Measurements from ENCODE around the gene SRA1. TPM values are rescaled to one million over a fixed set of nuclear protein-coding genes. Genes with fewer than 3 reads are reported as not detected.

The SRA1 gene
- total and polyA plus RNA-seq, 4 donors, result 14.0 to 45.5 (median 36.8) TPM

Small RNAs within 50 kb of the gene (small RNA-seq; reads per million reads assigned to genes)
- gene RF00279 (ENCODE audit: low replicate concordance) (not detected), gene RF00443 (ENCODE audit: low replicate concordance) (not detected)

Other genes with a start within 250 kb of the SRA1 start
- 10 to 100 TPM; 13.0 to 27.1 TPM for gene HBEGF, start 210.9 kb downstream of the SRA1 start, total RNA-seq
- gene HBEGF, start 210.9 kb downstream of the SRA1 start, polyA plus RNA-seq, result 10 to 100 TPM; 16.3 to 20.5 TPM
- gene SLC4A9, start 197.3 kb downstream of the SRA1 start, total RNA-seq, result under 1 TPM; 0.11 to 0.18 TPM
- gene SLC4A9, start 197.3 kb downstream of the SRA1 start, polyA plus RNA-seq, result under 1 TPM; 0.05 to 0.06 TPM
- 100 to 1,000 TPM; 123 to 200 TPM for gene ANKHD1, start 155.6 kb downstream of the SRA1 start, total RNA-seq
- 10 to 100 TPM; 53.0 to 58.6 TPM for gene ANKHD1, start 155.6 kb downstream of the SRA1 start, polyA plus RNA-seq
- 10 to 100 TPM in 1 of 2 donors, 1 to 10 TPM in 1; 5.2 to 13.3 TPM for gene EIF4EBP3, start 9.8 kb downstream of the SRA1 start, total RNA-seq
- gene EIF4EBP3, start 9.8 kb downstream of the SRA1 start, polyA plus RNA-seq, result 10 to 100 TPM; 27.6 to 69.5 TPM
- 10 to 100 TPM; 31.6 to 36.1 TPM for gene APBB3, start 7.1 kb upstream of the SRA1 start, total RNA-seq
- gene APBB3, start 7.1 kb upstream of the SRA1 start, polyA plus RNA-seq, result 10 to 100 TPM; 24.7 to 25.5 TPM
- gene SLC35A4, start 7.4 kb upstream of the SRA1 start, total RNA-seq, result 10 to 100 TPM; 10.7 to 94.4 TPM
- 10 to 100 TPM; 41.0 to 91.5 TPM for gene SLC35A4, start 7.4 kb upstream of the SRA1 start, polyA plus RNA-seq
- 10 to 100 TPM; 57.9 to 86.0 TPM for gene CD14, start 75.7 kb upstream of the SRA1 start, total RNA-seq
- 100 to 1,000 TPM in 1 of 2 donors, 10 to 100 TPM in 1; 74.5 to 357 TPM for gene CD14, start 75.7 kb upstream of the SRA1 start, polyA plus RNA-seq
- 10 to 100 TPM in 1 of 2 donors, 1 to 10 TPM in 1; 9.0 to 14.9 TPM for gene TMCO6, start 82.0 kb upstream of the SRA1 start, total RNA-seq
- 10 to 100 TPM; 13.2 to 25.8 TPM for gene TMCO6, start 82.0 kb upstream of the SRA1 start, polyA plus RNA-seq
- gene NDUFA2, start 90.2 kb upstream of the SRA1 start, total RNA-seq, result 10 to 100 TPM; 35.4 to 57.9 TPM
- gene NDUFA2, start 90.2 kb upstream of the SRA1 start, polyA plus RNA-seq, result 100 to 1,000 TPM; 133 to 365 TPM
- gene IK, start 90.4 kb upstream of the SRA1 start, total RNA-seq, result 100 to 1,000 TPM in 1 of 2 donors, 10 to 100 TPM in 1; 85.3 to 104 TPM
- gene IK, start 90.4 kb upstream of the SRA1 start, polyA plus RNA-seq, result 10 to 100 TPM; 58.3 to 95.7 TPM
- 10 to 100 TPM; 15.0 to 25.5 TPM for gene WDR55, start 107.4 kb upstream of the SRA1 start, total RNA-seq
- 10 to 100 TPM; 16.6 to 17.9 TPM for gene WDR55, start 107.4 kb upstream of the SRA1 start, polyA plus RNA-seq
- 1 to 10 TPM in 1 of 2 donors, under 1 TPM in 1; 0.60 to 1.7 TPM for gene DND1, start 116.1 kb upstream of the SRA1 start, total RNA-seq
- gene DND1, start 116.1 kb upstream of the SRA1 start, polyA plus RNA-seq, result 1 to 10 TPM; 1.5 to 1.9 TPM
- 10 to 100 TPM; 46.9 to 54.6 TPM for gene HARS1, start 133.9 kb upstream of the SRA1 start, total RNA-seq
- gene HARS1, start 133.9 kb upstream of the SRA1 start, polyA plus RNA-seq, result 10 to 100 TPM; 43.8 to 49.8 TPM
- gene HARS2, start 134.0 kb upstream of the SRA1 start, total RNA-seq, result 10 to 100 TPM; 24.6 to 37.2 TPM
- 10 to 100 TPM; 15.6 to 18.8 TPM for gene HARS2, start 134.0 kb upstream of the SRA1 start, polyA plus RNA-seq
- 10 to 100 TPM; 30.2 to 43.3 TPM for gene ZMAT2, start 143.0 kb upstream of the SRA1 start, total RNA-seq
- 10 to 100 TPM; 52.1 to 73.8 TPM for gene ZMAT2, start 143.0 kb upstream of the SRA1 start, polyA plus RNA-seq
- gene PCDHA1, start 228.7 kb upstream of the SRA1 start, total RNA-seq, result not detected
- gene PCDHA1, start 228.7 kb upstream of the SRA1 start, polyA plus RNA-seq, result under 1 TPM; 0.02 to 0.30 TPM
- under 1 TPM; 0.15 to 0.43 TPM for gene PCDHA2, start 237.4 kb upstream of the SRA1 start, total RNA-seq
- gene PCDHA2, start 237.4 kb upstream of the SRA1 start, polyA plus RNA-seq, result under 1 TPM in 1 of 2 donors, not detected in 1; 0.02 TPM
- gene PCDHA3, start 243.6 kb upstream of the SRA1 start, total RNA-seq, result under 1 TPM; 0.31 to 0.74 TPM
- gene PCDHA3, start 243.6 kb upstream of the SRA1 start, polyA plus RNA-seq, result under 1 TPM; 0.07 to 0.22 TPM
- gene PCDHA4, start 249.6 kb upstream of the SRA1 start, total RNA-seq, result 1 to 10 TPM; 1.6 to 2.9 TPM
- under 1 TPM; 0.26 to 0.41 TPM for gene PCDHA4, start 249.6 kb upstream of the SRA1 start, polyA plus RNA-seq

All from lung (tissue), 5 donors.